ENCODE data around the gene ABL1.
"Not testable (repeated sequence)": the region's sequence is repeated elsewhere in the genome, so short reads cannot be mapped to it uniquely, and the experiment has no call there.

Gene ABL1

GRCh38 chr9:130904070-130905044, 69.3 kb downstream of the ABL1 start:
- Mint-ChIP-seq H3K36me3 (no peaks in the 10 kb centered on the region), H3K9me3 (ENCODE audit: low read depth) (no peaks in the 10 kb centered on the region), H3K27me3 (no peaks in the 10 kb centered on the region), H3K4me3 (no peak overlapping the region), H3K4me1 (ENCODE audit: low read depth) (no peaks in the 10 kb centered on the region), H3K27ac (no peak overlapping the region)

GRCh38 chr9:130905125-130905901, 70.3 kb downstream of the ABL1 start:
- Mint-ChIP-seq H3K4me3 (no peak overlapping the region), H3K27ac (no peak overlapping the region), H3K36me3 (no peaks in the 10 kb centered on the region), H3K27me3 (no peaks in the 10 kb centered on the region), H3K9me3 (ENCODE audit: low read depth) (no peaks in the 10 kb centered on the region), H3K4me1 (ENCODE audit: low read depth) (no peaks in the 10 kb centered on the region)

- Mint-ChIP-seq H3K27ac (no peak overlapping the region), H3K36me3 (no peaks in the 10 kb centered on the region), H3K4me1 (ENCODE audit: low read depth) (no peaks in the 10 kb centered on the region), H3K27me3 (no peaks in the 10 kb centered on the region), H3K4me3 (no peak overlapping the region), H3K9me3 (ENCODE audit: low read depth) (no peaks in the 10 kb centered on the region)
Observed at GRCh38 chr9:130905902-130906734, 71.1 kb downstream of the ABL1 start.

GRCh38 chr9:130906735-130907416, 71.8 kb downstream of the ABL1 start:
- Mint-ChIP-seq H3K9me3 (ENCODE audit: low read depth) (no peaks in the 10 kb centered on the region), H3K4me1 (ENCODE audit: low read depth) (no peaks in the 10 kb centered on the region), H3K36me3 (no peaks in the 10 kb centered on the region), H3K27ac (no peak overlapping the region), H3K4me3 (no peak overlapping the region), H3K27me3 (no peaks in the 10 kb centered on the region)

GRCh38 chr9:130908146-130908877, 73.3 kb downstream of the ABL1 start:
- Mint-ChIP-seq H3K4me3 (no peak overlapping the region), H3K9me3 (ENCODE audit: low read depth) (no peaks in the 10 kb centered on the region), H3K27me3 (no peaks in the 10 kb centered on the region), H3K4me1 (ENCODE audit: low read depth) (no peaks in the 10 kb centered on the region), H3K36me3 (no peaks in the 10 kb centered on the region), H3K27ac (no peak overlapping the region)

GRCh38 chr9:130908878-130909355, 73.9 kb downstream of the ABL1 start:
- H3K27ac Mint-ChIP-seq: no peak overlapping the region

GRCh38 chr9:130910041-130910440, 75.0 kb downstream of the ABL1 start:
- H3K4me1 Mint-ChIP-seq (ENCODE audit: low read depth); H3K27me3 Mint-ChIP-seq; H3K36me3 Mint-ChIP-seq; H3K27ac Mint-ChIP-seq; H3K4me3 Mint-ChIP-seq; H3K9me3 Mint-ChIP-seq (ENCODE audit: low read depth): not testable (repeated sequence)

More at GRCh38 chr9:130908878-130909355, 73.9 kb downstream of the ABL1 start:
- H3K4me3 Mint-ChIP-seq: no peak overlapping the region
- H3K4me1 Mint-ChIP-seq (ENCODE audit: low read depth): no peaks in the 10 kb centered on the region
- no peaks in the 10 kb centered on the region for H3K36me3 Mint-ChIP-seq
- no peaks in the 10 kb centered on the region for H3K27me3 Mint-ChIP-seq
- no peaks in the 10 kb centered on the region for H3K9me3 Mint-ChIP-seq (ENCODE audit: low read depth)

- not testable (repeated sequence) for H3K36me3 Mint-ChIP-seq
Observed at GRCh38 chr9:130910670-130911069, 75.6 kb downstream of the ABL1 start.

GRCh38 chr9:130911254-130912049, 76.4 kb downstream of the ABL1 start:
- Mint-ChIP-seq H3K27me3 (no peaks in the 10 kb centered on the region), H3K4me3 (no peak overlapping the region), H3K9me3 (ENCODE audit: low read depth) (no peaks in the 10 kb centered on the region), H3K4me1 (ENCODE audit: low read depth) (no peaks in the 10 kb centered on the region), H3K27ac (no peak overlapping the region), H3K36me3 (no peaks in the 10 kb centered on the region)

More at GRCh38 chr9:130910670-130911069, 75.6 kb downstream of the ABL1 start:
- not testable (repeated sequence) for H3K27me3 Mint-ChIP-seq; H3K9me3 Mint-ChIP-seq (ENCODE audit: low read depth); H3K4me3 Mint-ChIP-seq; H3K27ac Mint-ChIP-seq; H3K4me1 Mint-ChIP-seq (ENCODE audit: low read depth)

GRCh38 chr9:130912932-130913598, 78.0 kb downstream of the ABL1 start:
- Mint-ChIP-seq H3K36me3 (no peaks in the 10 kb centered on the region), H3K27ac (no peak overlapping the region), H3K9me3 (ENCODE audit: low read depth) (no peaks in the 10 kb centered on the region), H3K27me3 (no peaks in the 10 kb centered on the region), H3K4me1 (ENCODE audit: low read depth) (no peaks in the 10 kb centered on the region), H3K4me3 (no peak overlapping the region)

GRCh38 chr9:130913599-130914416, 78.8 kb downstream of the ABL1 start:
- H3K36me3 Mint-ChIP-seq: no peaks in the 10 kb centered on the region
- H3K9me3 Mint-ChIP-seq (ENCODE audit: low read depth): no peaks in the 10 kb centered on the region
- H3K27ac Mint-ChIP-seq: no peak overlapping the region
- H3K4me1 Mint-ChIP-seq (ENCODE audit: low read depth): no peaks in the 10 kb centered on the region
- H3K4me3 Mint-ChIP-seq: no peak overlapping the region
- H3K27me3 Mint-ChIP-seq: no peaks in the 10 kb centered on the region
